H9 (cell line): ENCODE results near the gene HOGA1. TPM values are rescaled to one million over a fixed set of nuclear protein-coding genes. Genes with fewer than 3 reads are reported as not detected.

Source experiments
- DNase-seq: peaks from one replicate; pipeline ENCODE4 v3.0.0-alpha.2; 2017
- H2AFZ ChIP-seq: one replicate; pipeline ENCODE4 v1.6.1; 2013; ENCODE audit warnings: mild to moderate bottlenecking, low read length, control low read depth, moderate library complexity
- H2AK5ac ChIP-seq: 2 replicates; pipeline ENCODE4 v1.6.1; 2013; ENCODE audit warnings: low read length, control low read depth, mixed read lengths; ENCODE audit not compliant: insufficient read length
- H2BK120ac ChIP-seq: one replicate; pipeline ENCODE4 v1.6.1; 2013; ENCODE audit warnings: low read depth, mild to moderate bottlenecking, low read length, control low read depth, inconsistent platforms; ENCODE audit not compliant: poor library complexity, severe bottlenecking
- H2BK12ac ChIP-seq: 2 replicates; pipeline ENCODE4 v1.6.1; 2013; ENCODE audit warnings: low read length, control low read depth, mixed read lengths, low read depth; ENCODE audit not compliant: insufficient read length
- H2BK15ac ChIP-seq: 2 replicates; pipeline ENCODE4 v1.6.1; 2013; ENCODE audit warnings: low read depth, low read length, control low read depth
- H2BK20ac ChIP-seq: one replicate; pipeline ENCODE4 v1.6.1; 2013; ENCODE audit warnings: low read depth, mild to moderate bottlenecking, low read length, control low read depth, inconsistent platforms; ENCODE audit not compliant: poor library complexity, severe bottlenecking
- H2BK5ac ChIP-seq: 2 replicates; pipeline ENCODE4 v1.6.1; 2013; ENCODE audit warnings: low read length, control low read depth, mixed read lengths; ENCODE audit not compliant: insufficient read length
- H3K14ac ChIP-seq: 2 replicates; pipeline ENCODE4 v1.6.1; 2013; ENCODE audit warnings: low read length, control low read depth; ENCODE audit not compliant: insufficient read depth
- H3K18ac ChIP-seq: 2 replicates; pipeline ENCODE4 v1.6.1; 2013; ENCODE audit warnings: low read depth, mild to moderate bottlenecking, mixed read lengths, low read length, control low read depth; ENCODE audit not compliant: insufficient read length
- H3K23ac ChIP-seq: 2 replicates; pipeline ENCODE4 v1.6.1; 2013; ENCODE audit warnings: low read length, control low read depth, mixed read lengths, low read depth; ENCODE audit not compliant: insufficient read length
- H3K23me2 ChIP-seq: 2 replicates; pipeline ENCODE4 v1.6.1; 2013; ENCODE audit warnings: low read depth, mild to moderate bottlenecking, mixed read lengths, low read length, control low read depth; ENCODE audit not compliant: insufficient read length, poor library complexity, severe bottlenecking
- H3K27ac ChIP-seq: 2 replicates; pipeline ENCODE4 v1.5.1; 2013; ENCODE audit warnings: low read length, control low read depth, mixed read lengths, low read depth; ENCODE audit not compliant: insufficient read length
- H3K27me3 ChIP-seq: 2 replicates; pipeline ENCODE4 v1.6.1; 2013; ENCODE audit warnings: low read length, control low read depth, inconsistent platforms; ENCODE audit not compliant: insufficient read depth
- H3K4ac ChIP-seq: 2 replicates; pipeline ENCODE4 v1.6.1; 2013; ENCODE audit warnings: low read depth, mild to moderate bottlenecking, control low read depth, inconsistent platforms, low read length, moderate library complexity
- H3K4me1 ChIP-seq: 2 replicates; pipeline ENCODE4 v1.6.1; 2013; ENCODE audit warnings: low read length, control low read depth, inconsistent platforms; ENCODE audit not compliant: insufficient read depth
- H3K4me2 ChIP-seq: 2 replicates; pipeline ENCODE4 v1.6.1; 2013; ENCODE audit warnings: low read length, control low read depth, mixed read lengths; ENCODE audit not compliant: insufficient read length, insufficient read depth
- H3K56ac ChIP-seq: 2 replicates; pipeline ENCODE4 v1.6.1; 2013; ENCODE audit warnings: low read depth, mild to moderate bottlenecking, mixed read lengths, low read length, control low read depth; ENCODE audit not compliant: insufficient read length
- H3K79me1 ChIP-seq: 2 replicates; pipeline ENCODE4 v1.6.1; 2013; ENCODE audit warnings: low read depth, mild to moderate bottlenecking, moderate library complexity, low read length, control low read depth, inconsistent platforms; ENCODE audit not compliant: insufficient read depth, poor library complexity, severe bottlenecking
- H3K79me2 ChIP-seq: 2 replicates; pipeline ENCODE4 v1.6.1; 2013; ENCODE audit warnings: low read length, control low read depth, inconsistent platforms; ENCODE audit not compliant: insufficient read depth
- H3K9ac ChIP-seq: 2 replicates; pipeline ENCODE4 v1.6.1; 2013; ENCODE audit warnings: low read length, control low read depth, mixed read lengths; ENCODE audit not compliant: insufficient read length; ENCODE audit errors: extremely low read depth
- H3K9me3 ChIP-seq: one replicate; pipeline ENCODE4 v1.6.1; 2013; ENCODE audit warnings: low read depth, low read length, inconsistent platforms; ENCODE audit not compliant: control insufficient read depth
- H3T11ph ChIP-seq: one replicate; pipeline ENCODE4 v1.6.1; 2013; ENCODE audit warnings: mild to moderate bottlenecking, low read length, control low read depth, inconsistent platforms
- H4K20me1 ChIP-seq: one replicate; pipeline ENCODE4 v1.6.1; 2013; ENCODE audit not compliant: control insufficient read depth, insufficient read length, insufficient read depth
- H4K5ac ChIP-seq: 2 replicates; pipeline ENCODE4 v1.6.1; 2013; ENCODE audit warnings: low read depth, mild to moderate bottlenecking, mixed read lengths, low read length, control low read depth; ENCODE audit not compliant: insufficient read length
- H4K8ac ChIP-seq: replicated peaks from 2 replicates; pipeline ENCODE4 v1.6.1; 2013; ENCODE audit warnings: low read length, control low read depth, mixed read lengths, low read depth; ENCODE audit not compliant: insufficient read length
- H4K91ac ChIP-seq: 2 replicates; pipeline ENCODE4 v1.6.1; 2013; ENCODE audit warnings: low read depth, mild to moderate bottlenecking, moderate library complexity, mixed read lengths, low read length, control low read depth; ENCODE audit not compliant: insufficient read length
- H3K27ac Mint-ChIP-seq, 3 experiments: 2 replicates in 2 of 3; 3 replicates in 1 of 3; pipeline ENCODE4 v1.8.0; 2020 to 2021; ENCODE audit warnings: mixed read lengths in 3 of 3, mild to moderate bottlenecking in 1 of 3, moderate library complexity in 1 of 3
- H3K27me3 Mint-ChIP-seq: 2 replicates; pipeline ENCODE4 v1.8.0; 2021; ENCODE audit warnings: low read depth, mild to moderate bottlenecking, moderate library complexity, mixed read lengths
- H3K36me3 Mint-ChIP-seq, 3 experiments: 2 replicates in 2 of 3; 3 replicates in 1 of 3; pipeline ENCODE4 v1.8.0; 2020 to 2021; ENCODE audit warnings: low read depth in 3 of 3, mixed read lengths in 3 of 3; ENCODE audit not compliant: insufficient read depth in 1 of 3
- H3K4me1 Mint-ChIP-seq, 2 experiments: 2 replicates each; pipeline ENCODE4 v1.8.0; 2020; ENCODE audit warnings: mixed read lengths in 2 of 2
- H3K4me3 Mint-ChIP-seq, 2 experiments: 2 replicates in 1 of 2; 3 replicates in 1 of 2; pipeline ENCODE4 v1.8.0; 2020 to 2021; ENCODE audit warnings: mild to moderate bottlenecking in 2 of 2, mixed read lengths in 2 of 2, moderate library complexity in 1 of 2
- H3K9me3 Mint-ChIP-seq, 2 experiments: 2 replicates in 1 of 2; 3 replicates in 1 of 2; pipeline ENCODE4 v1.8.0; 2020; ENCODE audit warnings: mild to moderate bottlenecking in 2 of 2, mixed read lengths in 2 of 2, moderate library complexity in 1 of 2
- WGBS: extraction: QIAGEN DNeasy Blood & Tissue Kit; methylation state at CpG from one replicate; pipeline ENCODE4 v1.1.7; 2013; ENCODE audit warnings: missing lambda C conversion rate, low lambda C conversion rate, mixed read lengths; ENCODE audit not compliant: insufficient read length; ENCODE audit errors: extremely low coverage; 5-methylcytosine and 5-hydroxymethylcytosine counted together
- total RNA-seq: library from RNA; stranded (reverse); gene quantifications from 2 replicates; pipeline ENCODE4 v1.2.1, GENCODE V29; 2021
- TF ChIP-seq, protein P1 (sequence below): fragments of 200-600 bp; sonication (generic); conservative IDR thresholded peaks from 3 replicates; pipeline ENCODE4 v1.8.0; 2021; ENCODE audit warnings: antibody characterized with exemption, mild to moderate bottlenecking

Gene HOGA1
- total RNA-seq, 1 experiment from 2014 or later = 0.79 TPM

GRCh38 chr10:97632949-97633884 lies 49.0 kb downstream of the HOGA1 start, which contains the start of gene MORN4:
Gene MORN4, minus strand, starts transcription at chr10:97633500. Its CDS starts 13,847 bp downstream, at chr10:97619653.
- peaks cover 9 to 13% of the 10 kb centered on the region in 2 experiments for H3K4me1 Mint-ChIP-seq
- H3K56ac ChIP-seq = no peak within 1 kb of the TSS
- no peak within 1 kb of the TSS for H2BK120ac ChIP-seq
- no peaks in the 10 kb centered on the region for H3K27me3 ChIP-seq
- no peaks in the 10 kb centered on the region for H3K4me1 ChIP-seq
- peak within 1 kb of the TSS; percentile 33 for H3K18ac ChIP-seq
- H3K23me2 ChIP-seq = peaks cover 7% of the 10 kb centered on the region
- no peak within 1 kb of the TSS for H2BK20ac ChIP-seq
- H3K4me2 ChIP-seq = peak within 1 kb of the TSS; percentile 89
- H2AK5ac ChIP-seq = no peak within 1 kb of the TSS
- peak within 1 kb of the TSS; percentile 8; the same call in 1 of the 2 replicates for H3K14ac ChIP-seq
- H3K27ac Mint-ChIP-seq = peak within 1 kb of the TSS; percentile 96 to 99 (median 99)
- WGBS = no CpG with 5 or more reads among the region's 62 CpGs
- 0 out of 2 replicates have a peak, but pooled peaks cover 3% of the 10 kb centered on the region for H3K79me2 ChIP-seq
- H4K91ac ChIP-seq = no peak within 1 kb of the TSS
- H3K9ac ChIP-seq = peak within 1 kb of the TSS; percentile 66
- no peak within 1 kb of the TSS for H4K5ac ChIP-seq
- TF ChIP-seq, protein P1, sequence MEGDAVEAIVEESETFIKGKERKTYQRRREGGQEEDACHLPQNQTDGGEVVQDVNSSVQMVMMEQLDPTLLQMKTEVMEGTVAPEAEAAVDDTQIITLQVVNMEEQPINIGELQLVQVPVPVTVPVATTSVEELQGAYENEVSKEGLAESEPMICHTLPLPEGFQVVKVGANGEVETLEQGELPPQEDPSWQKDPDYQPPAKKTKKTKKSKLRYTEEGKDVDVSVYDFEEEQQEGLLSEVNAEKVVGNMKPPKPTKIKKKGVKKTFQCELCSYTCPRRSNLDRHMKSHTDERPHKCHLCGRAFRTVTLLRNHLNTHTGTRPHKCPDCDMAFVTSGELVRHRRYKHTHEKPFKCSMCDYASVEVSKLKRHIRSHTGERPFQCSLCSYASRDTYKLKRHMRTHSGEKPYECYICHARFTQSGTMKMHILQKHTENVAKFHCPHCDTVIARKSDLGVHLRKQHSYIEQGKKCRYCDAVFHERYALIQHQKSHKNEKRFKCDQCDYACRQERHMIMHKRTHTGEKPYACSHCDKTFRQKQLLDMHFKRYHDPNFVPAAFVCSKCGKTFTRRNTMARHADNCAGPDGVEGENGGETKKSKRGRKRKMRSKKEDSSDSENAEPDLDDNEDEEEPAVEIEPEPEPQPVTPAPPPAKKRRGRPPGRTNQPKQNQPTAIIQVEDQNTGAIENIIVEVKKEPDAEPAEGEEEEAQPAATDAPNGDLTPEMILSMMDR = no peak
- H3K27me3 Mint-ChIP-seq = no peaks in the 10 kb centered on the region
- H3K9me3 ChIP-seq = no peaks in the 10 kb centered on the region
- H2BK12ac ChIP-seq = no peak within 1 kb of the TSS
- H3T11ph ChIP-seq = no peak within 1 kb of the TSS
- H4K20me1 ChIP-seq = no peaks in the 10 kb centered on the region
- H3K4ac ChIP-seq = no peak within 1 kb of the TSS
- H3K4me3 Mint-ChIP-seq = peak within 1 kb of the TSS; percentile 98 to 99
- peaks cover 0 to 2% (median 2%) of the 10 kb centered on the region in 3 experiments; a peak in 4 of 7 replicates for H3K36me3 Mint-ChIP-seq
- H3K23ac ChIP-seq = no peak within 1 kb of the TSS
- peak within 1 kb of the TSS; percentile 3 for H2AFZ ChIP-seq
- no peak within 1 kb of the TSS for H2BK15ac ChIP-seq
- H3K79me1 ChIP-seq = no peaks in the 10 kb centered on the region
- no peaks in the 10 kb centered on the region; a peak in 1 of 5 replicates for H3K9me3 Mint-ChIP-seq
- H3K27ac ChIP-seq = no peak within 1 kb of the TSS
- H4K8ac ChIP-seq = no peak within 1 kb of the TSS
- peak; percentile 96 for DNase-seq
- H2BK5ac ChIP-seq = no peak within 1 kb of the TSS
